Activated naive CD8-positive, alpha-beta T cell (primary cell): ENCODE results near the gene NRXN3.

Source experiments
- H3K27ac Mint-ChIP-seq: one replicate; pipeline ENCODE4 v1.8.0; 2021; ENCODE audit warnings: mixed read lengths
- H3K27me3 Mint-ChIP-seq: one replicate; pipeline ENCODE4 v1.8.0; 2021; ENCODE audit warnings: mixed read lengths
- H3K36me3 Mint-ChIP-seq: one replicate; pipeline ENCODE4 v1.8.0; 2021; ENCODE audit warnings: mixed read lengths
- H3K4me1 Mint-ChIP-seq: one replicate; pipeline ENCODE4 v1.8.0; 2021; ENCODE audit warnings: low read depth, mixed read lengths
- H3K4me3 Mint-ChIP-seq: one replicate; pipeline ENCODE4 v1.8.0; 2021; ENCODE audit warnings: mild to moderate bottlenecking, mixed read lengths
- H3K9me3 Mint-ChIP-seq: one replicate; pipeline ENCODE4 v1.8.0; 2021; ENCODE audit warnings: low read depth, mixed read lengths

The NRXN3 gene

GRCh38 chr14:79496701-79497100 lies 1326.5 kb downstream of the NRXN3 start:
- no peak overlapping the region for H3K4me3 Mint-ChIP-seq
- H3K27me3 Mint-ChIP-seq = no peaks in the 10 kb centered on the region
- H3K9me3 Mint-ChIP-seq = no peaks in the 10 kb centered on the region
- H3K36me3 Mint-ChIP-seq = no peaks in the 10 kb centered on the region
- no peaks in the 10 kb centered on the region for H3K4me1 Mint-ChIP-seq
- no peak overlapping the region for H3K27ac Mint-ChIP-seq

- Mint-ChIP-seq H3K4me1 (no peaks in the 10 kb centered on the region), H3K4me3 (no peak overlapping the region), H3K9me3 (no peaks in the 10 kb centered on the region), H3K36me3 (no peaks in the 10 kb centered on the region), H3K27ac (no peak overlapping the region), H3K27me3 (no peaks in the 10 kb centered on the region)
These were observed 1330.3 kb downstream of the NRXN3 start for GRCh38 chr14:79500489-79500888.

GRCh38 chr14:79502136-79502750 lies 1332.1 kb downstream of the NRXN3 start:
- H3K27ac Mint-ChIP-seq = no peak overlapping the region
- no peaks in the 10 kb centered on the region for H3K27me3 Mint-ChIP-seq
- H3K9me3 Mint-ChIP-seq = no peaks in the 10 kb centered on the region
- no peaks in the 10 kb centered on the region for H3K4me1 Mint-ChIP-seq
- H3K36me3 Mint-ChIP-seq = no peaks in the 10 kb centered on the region
- no peak overlapping the region for H3K4me3 Mint-ChIP-seq

DNA sequence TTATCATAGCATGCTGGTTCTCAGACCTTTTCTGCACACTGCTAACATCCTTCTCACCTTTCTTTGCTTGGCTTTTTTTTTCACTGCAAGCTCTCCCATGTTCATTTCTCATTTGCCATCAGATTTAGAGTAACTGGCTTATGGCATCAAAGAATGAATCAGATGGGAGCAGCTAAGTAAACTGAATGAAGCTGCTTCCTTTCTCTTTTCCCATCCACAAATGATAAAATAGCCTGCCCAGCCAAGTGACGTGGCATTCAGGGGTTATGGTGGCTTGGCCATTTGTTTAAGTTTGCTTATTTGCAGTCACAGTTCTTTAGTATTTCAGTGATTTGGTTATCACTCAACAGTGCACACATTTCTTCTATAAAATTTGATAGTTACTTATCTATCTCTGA lies 1332.6 kb downstream of the NRXN3 start:
- no peaks in the 10 kb centered on the region for H3K9me3 Mint-ChIP-seq
- no peaks in the 10 kb centered on the region for H3K36me3 Mint-ChIP-seq
- no peaks in the 10 kb centered on the region for H3K27me3 Mint-ChIP-seq
- no peak overlapping the region for H3K4me3 Mint-ChIP-seq
- H3K4me1 Mint-ChIP-seq = no peaks in the 10 kb centered on the region
- H3K27ac Mint-ChIP-seq = no peak overlapping the region

GRCh38 chr14:79510659-79511058 lies 1340.5 kb downstream of the NRXN3 start:
- Mint-ChIP-seq H3K4me1 (no peaks in the 10 kb centered on the region), H3K9me3 (peaks cover 3% of the 10 kb centered on the region), H3K27me3 (peaks cover 2% of the 10 kb centered on the region), H3K36me3 (no peaks in the 10 kb centered on the region), H3K27ac (no peak overlapping the region), H3K4me3 (no peak overlapping the region)

- Mint-ChIP-seq H3K27me3 (peaks cover 2% of the 10 kb centered on the region), H3K27ac (no peak overlapping the region), H3K4me3 (no peak overlapping the region), H3K9me3 (peaks cover 3% of the 10 kb centered on the region), H3K36me3 (no peaks in the 10 kb centered on the region), H3K4me1 (no peaks in the 10 kb centered on the region)
These were observed 1341.0 kb downstream of the NRXN3 start for GRCh38 chr14:79511146-79511545.

DNA sequence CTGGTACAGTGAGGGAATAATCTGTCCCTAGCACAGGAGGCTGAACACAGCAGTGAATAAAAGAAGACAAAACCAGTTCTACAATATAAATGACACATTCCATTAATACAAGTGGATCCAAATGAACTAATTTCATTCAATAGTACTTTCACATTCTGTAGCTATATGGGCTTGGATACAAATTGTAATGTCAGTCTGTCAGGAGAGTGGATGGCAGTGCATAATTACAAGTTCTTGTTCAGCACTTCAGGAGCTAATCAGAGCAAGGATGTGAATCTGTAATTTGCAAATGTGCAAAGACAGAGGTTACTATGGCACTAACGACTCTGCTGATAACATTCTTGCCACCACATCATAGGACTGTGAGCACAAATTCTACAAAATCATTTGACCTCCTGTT lies 1343.3 kb downstream of the NRXN3 start:
- Mint-ChIP-seq H3K9me3 (peaks cover 3% of the 10 kb centered on the region), H3K4me1 (no peaks in the 10 kb centered on the region), H3K27me3 (peaks cover 2% of the 10 kb centered on the region), H3K36me3 (no peaks in the 10 kb centered on the region), H3K27ac (no peak overlapping the region), H3K4me3 (no peak overlapping the region)

GRCh38 chr14:79514700-79515099 lies 1344.5 kb downstream of the NRXN3 start:
- Mint-ChIP-seq H3K27ac (no peak overlapping the region), H3K36me3 (no peaks in the 10 kb centered on the region), H3K4me3 (no peak overlapping the region), H3K9me3 (peaks cover 3% of the 10 kb centered on the region), H3K27me3 (peaks cover 2% of the 10 kb centered on the region), H3K4me1 (no peaks in the 10 kb centered on the region)

DNA sequence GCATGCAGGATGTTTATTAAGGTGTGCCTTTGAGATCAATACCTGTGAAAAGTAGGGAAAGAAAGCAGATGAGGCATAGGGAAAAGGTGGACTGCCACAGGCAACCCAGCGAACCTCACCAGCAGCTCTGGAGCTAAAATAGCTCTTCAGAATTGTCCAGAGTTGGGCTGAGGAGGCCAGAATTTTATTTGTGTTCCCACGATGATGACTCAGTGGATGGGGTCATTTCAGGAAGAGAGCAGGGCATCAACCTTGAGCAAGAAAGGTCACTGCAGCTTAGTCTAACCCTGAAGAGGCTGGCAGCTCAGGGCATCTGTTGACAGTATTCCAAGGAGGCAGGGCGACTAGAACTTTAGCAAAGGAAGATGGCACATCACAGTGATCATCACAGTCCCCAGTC lies 1345.0 kb downstream of the NRXN3 start:
- Mint-ChIP-seq H3K4me1 (no peaks in the 10 kb centered on the region), H3K36me3 (no peaks in the 10 kb centered on the region), H3K9me3 (peaks cover 1% of the 10 kb centered on the region), H3K27ac (no peak overlapping the region), H3K4me3 (no peak overlapping the region), H3K27me3 (peaks cover 2% of the 10 kb centered on the region)

- no peak overlapping the region for H3K27ac Mint-ChIP-seq
- no peak overlapping the region for H3K4me3 Mint-ChIP-seq
- H3K4me1 Mint-ChIP-seq = no peaks in the 10 kb centered on the region
These were observed 1345.8 kb downstream of the NRXN3 start for GRCh38 chr14:79516009-79516408.

GRCh38 chr14:79525416-79525815 lies 1355.2 kb downstream of the NRXN3 start:
- H3K9me3 Mint-ChIP-seq = peaks cover 7% of the 10 kb centered on the region
- no peak overlapping the region for H3K4me3 Mint-ChIP-seq
- no peak overlapping the region for H3K27ac Mint-ChIP-seq
- H3K27me3 Mint-ChIP-seq = peaks cover 5% of the 10 kb centered on the region
- H3K4me1 Mint-ChIP-seq = no peaks in the 10 kb centered on the region
- no peaks in the 10 kb centered on the region for H3K36me3 Mint-ChIP-seq

More at GRCh38 chr14:79516009-79516408, 1345.8 kb downstream of the NRXN3 start:
- Mint-ChIP-seq H3K27me3 (peaks cover 3% of the 10 kb centered on the region), H3K36me3 (no peaks in the 10 kb centered on the region), H3K9me3 (no peaks in the 10 kb centered on the region)

DNA sequence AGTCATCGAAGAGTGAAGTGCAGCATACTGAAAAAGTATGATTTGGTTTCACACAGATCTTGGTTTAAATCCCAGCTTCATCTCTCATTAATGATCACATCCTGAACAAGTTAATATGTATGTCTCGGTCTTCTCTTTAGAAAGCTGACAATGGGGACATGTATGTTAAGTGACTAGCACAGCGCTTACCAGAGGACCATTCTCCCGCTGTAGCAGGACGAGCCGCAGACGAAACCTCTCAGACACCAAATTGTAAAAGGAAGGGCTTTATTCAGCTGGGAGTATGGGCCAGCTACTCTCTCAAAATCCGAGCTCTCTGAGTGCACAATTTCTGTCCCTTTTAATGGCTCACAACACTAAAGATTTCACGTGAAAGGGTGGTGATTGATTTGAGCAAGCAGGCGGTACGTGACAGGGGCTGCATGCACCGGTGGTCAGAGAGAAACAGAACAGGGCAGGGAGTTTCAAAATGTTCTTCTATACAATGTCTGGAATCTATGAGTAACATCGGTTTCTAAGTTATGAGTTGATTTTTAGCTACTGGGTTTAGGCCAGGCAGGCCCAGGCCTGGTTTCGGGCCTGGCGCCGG lies 1358.7 kb downstream of the NRXN3 start:
- Mint-ChIP-seq H3K4me1 (no peaks in the 10 kb centered on the region), H3K36me3 (no peaks in the 10 kb centered on the region), H3K4me3 (no peak overlapping the region), H3K27ac (no peak overlapping the region), H3K9me3 (no peaks in the 10 kb centered on the region), H3K27me3 (no peaks in the 10 kb centered on the region)

DNA sequence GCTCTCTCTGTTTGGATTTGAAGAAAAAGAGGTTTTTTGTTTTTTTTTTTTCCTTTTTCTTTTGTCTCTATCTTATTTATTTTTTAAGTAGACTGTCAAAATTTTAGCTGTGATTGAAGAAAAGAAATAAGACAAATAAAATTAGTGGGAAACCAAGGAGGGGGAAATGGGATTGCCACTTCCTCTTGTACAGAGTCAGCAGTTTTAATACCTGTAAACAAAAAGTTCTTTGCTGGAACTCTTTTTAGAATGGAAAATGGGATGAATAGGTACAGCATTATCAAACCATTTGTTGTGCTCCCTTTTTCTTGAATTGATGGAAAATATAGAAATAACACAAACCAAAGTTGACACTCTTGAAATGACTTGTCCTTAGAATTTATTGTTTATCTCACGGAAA lies 1360.4 kb downstream of the NRXN3 start:
- no peaks in the 10 kb centered on the region for H3K9me3 Mint-ChIP-seq
- no peaks in the 10 kb centered on the region for H3K4me1 Mint-ChIP-seq
- H3K27me3 Mint-ChIP-seq = no peaks in the 10 kb centered on the region
- H3K4me3 Mint-ChIP-seq = no peak overlapping the region
- H3K27ac Mint-ChIP-seq = no peak overlapping the region
- H3K36me3 Mint-ChIP-seq = no peaks in the 10 kb centered on the region

GRCh38 chr14:79534703-79535353 lies 1364.7 kb downstream of the NRXN3 start:
- H3K4me3 Mint-ChIP-seq = no peak overlapping the region
- H3K27ac Mint-ChIP-seq = no peak overlapping the region
- H3K9me3 Mint-ChIP-seq = peaks cover 5% of the 10 kb centered on the region
- no peaks in the 10 kb centered on the region for H3K4me1 Mint-ChIP-seq
- no peaks in the 10 kb centered on the region for H3K27me3 Mint-ChIP-seq
- no peaks in the 10 kb centered on the region for H3K36me3 Mint-ChIP-seq

- H3K27ac Mint-ChIP-seq = no peak overlapping the region
- H3K36me3 Mint-ChIP-seq = no peaks in the 10 kb centered on the region
- H3K4me3 Mint-ChIP-seq = no peak overlapping the region
- H3K9me3 Mint-ChIP-seq = peaks cover 9% of the 10 kb centered on the region
- H3K27me3 Mint-ChIP-seq = no peaks in the 10 kb centered on the region
- no peaks in the 10 kb centered on the region for H3K4me1 Mint-ChIP-seq
These were observed 1370.2 kb downstream of the NRXN3 start for GRCh38 chr14:79540394-79540793.

DNA sequence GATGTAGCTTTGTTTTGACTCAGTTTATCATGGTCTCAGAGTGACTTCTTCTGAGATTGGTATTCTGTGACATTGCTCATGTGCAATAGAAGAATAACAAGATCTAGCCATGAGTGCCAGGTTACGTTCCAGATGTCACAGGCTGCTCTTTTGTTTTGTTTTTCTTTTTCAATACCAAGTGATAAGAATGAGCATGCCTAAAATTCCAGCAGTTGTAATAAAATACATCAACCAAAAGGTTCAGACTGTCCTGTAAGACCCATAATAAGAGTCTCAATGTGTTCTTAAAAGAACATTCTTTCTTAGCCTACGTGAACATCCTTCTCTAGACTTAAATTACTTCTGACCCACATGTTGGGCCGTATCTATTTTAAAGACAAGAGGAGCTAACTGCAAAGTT lies 1371.9 kb downstream of the NRXN3 start:
- Mint-ChIP-seq H3K4me3 (no peak overlapping the region), H3K27me3 (no peaks in the 10 kb centered on the region), H3K27ac (no peak overlapping the region), H3K9me3 (peaks cover 4% of the 10 kb centered on the region), H3K4me1 (no peaks in the 10 kb centered on the region), H3K36me3 (no peaks in the 10 kb centered on the region)
